Measurements from ENCODE around the gene MTMR3.

The MTMR3 gene

GRCh38 chr22:29904020-29904419, 21.0 kb downstream of the MTMR3 start:
- H3K4me1 Mint-ChIP-seq = peaks cover 54% of the 10 kb centered on the region
- no peak overlapping the region for H3K4me3 Mint-ChIP-seq
- H3K9me3 Mint-ChIP-seq = no peaks in the 10 kb centered on the region
- no peak overlapping the region for H3K27ac Mint-ChIP-seq (ENCODE audit: low read depth)
- no peaks in the 10 kb centered on the region for H3K27me3 Mint-ChIP-seq
- no peak for ATAC-seq (replicated peaks; ENCODE audit: extremely low read depth, poor library complexity, severe bottlenecking)
- peaks cover 1% of the 10 kb centered on the region for H3K36me3 Mint-ChIP-seq (ENCODE audit: insufficient read depth)
- no peak for DNase-seq (ENCODE audit: low spot score in 2 of 2)

- DNase-seq (ENCODE audit: low spot score in 2 of 2) = no peak
- Mint-ChIP-seq H3K4me3 (no peak overlapping the region), H3K9me3 (no peaks in the 10 kb centered on the region), H3K27ac (ENCODE audit: low read depth) (no peak overlapping the region), H3K36me3 (ENCODE audit: insufficient read depth) (peaks cover 1% of the 10 kb centered on the region), H3K4me1 (peaks cover 56% of the 10 kb centered on the region), H3K27me3 (no peaks in the 10 kb centered on the region)
- ATAC-seq (replicated peaks; ENCODE audit: extremely low read depth, poor library complexity, severe bottlenecking) = no peak
Measured at GRCh38 chr22:29907753-29908515, 25.0 kb downstream of the MTMR3 start.

DNA sequence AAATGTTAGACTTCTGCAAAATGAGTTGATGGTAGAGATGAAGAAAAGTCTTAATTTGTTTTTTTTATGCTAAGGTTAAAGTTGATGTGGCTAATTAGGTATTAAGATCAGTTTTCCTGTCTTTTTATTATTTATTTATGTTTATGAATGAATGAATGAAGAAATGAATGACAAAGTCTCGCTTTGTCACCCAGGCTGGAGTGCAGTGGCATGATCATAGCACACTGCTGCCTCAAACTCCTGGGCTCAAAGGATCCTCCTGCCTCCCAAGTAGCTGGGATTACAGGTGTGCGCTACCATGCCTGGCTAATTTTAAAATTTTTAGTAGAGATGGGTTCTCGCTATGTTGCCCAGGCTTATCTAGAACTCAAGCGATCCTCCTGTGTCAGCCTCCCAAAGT, 29.2 kb downstream of the MTMR3 start:
- no peaks in the 10 kb centered on the region for H3K9me3 Mint-ChIP-seq

DNA sequence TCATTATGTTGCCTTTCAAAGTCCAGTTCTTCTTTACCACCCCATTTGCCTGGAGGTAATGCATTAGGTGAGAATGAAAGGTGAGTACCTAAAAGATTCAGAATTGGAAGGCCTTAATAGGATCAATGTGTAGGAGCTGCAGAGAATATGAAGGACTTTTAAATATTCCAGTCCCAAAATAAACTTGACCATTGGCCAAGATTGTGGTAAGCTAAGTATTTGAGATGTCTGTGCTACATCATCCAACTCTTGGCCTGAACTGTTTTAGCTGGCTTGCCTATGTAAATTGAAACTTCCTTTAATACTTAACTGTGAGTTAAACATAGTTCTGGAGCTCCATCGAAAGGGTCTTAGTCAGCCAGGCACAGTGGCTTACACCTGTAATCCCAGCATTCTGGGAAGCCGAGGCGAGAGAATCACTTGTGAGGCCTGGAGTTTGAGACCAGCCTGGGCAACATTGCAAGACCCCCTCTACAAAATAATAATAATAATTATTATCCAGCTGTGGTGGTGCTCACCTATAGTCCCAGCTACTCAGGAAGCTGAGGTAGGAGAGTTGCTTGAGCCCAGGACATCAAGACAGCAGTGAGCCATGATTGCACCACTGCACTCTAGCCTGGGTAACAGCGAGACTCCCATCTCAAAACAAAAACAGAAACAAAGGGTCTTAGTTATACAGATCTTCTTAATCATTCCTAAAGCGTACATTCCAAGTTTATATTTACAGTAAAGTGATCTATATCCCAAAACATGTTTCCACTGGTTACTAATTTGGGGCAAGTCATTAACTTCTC, 29.8 kb downstream of the MTMR3 start:
- DNase-seq (ENCODE audit: low spot score in 2 of 2) (no peak), ATAC-seq (replicated peaks; ENCODE audit: extremely low read depth, poor library complexity, severe bottlenecking) (no peak)
- peaks cover 1% of the 10 kb centered on the region for H3K36me3 Mint-ChIP-seq (ENCODE audit: insufficient read depth)
- no peaks in the 10 kb centered on the region for H3K9me3 Mint-ChIP-seq
- H3K4me3 Mint-ChIP-seq = no peak overlapping the region
- no peaks in the 10 kb centered on the region for H3K27me3 Mint-ChIP-seq
- H3K4me1 Mint-ChIP-seq = peaks cover 68% of the 10 kb centered on the region
- H3K27ac Mint-ChIP-seq (ENCODE audit: low read depth) = no peak overlapping the region

More for the DNA sequence above, 29.2 kb downstream of the MTMR3 start:
- ATAC-seq (replicated peaks; ENCODE audit: extremely low read depth, poor library complexity, severe bottlenecking) (no peak), DNase-seq (ENCODE audit: low spot score in 2 of 2) (no peak)
- Mint-ChIP-seq H3K27ac (ENCODE audit: low read depth) (no peak overlapping the region), H3K4me3 (no peak overlapping the region), H3K27me3 (no peaks in the 10 kb centered on the region), H3K4me1 (peaks cover 70% of the 10 kb centered on the region), H3K36me3 (ENCODE audit: insufficient read depth) (peaks cover 1% of the 10 kb centered on the region)

- no peak for ATAC-seq (replicated peaks; ENCODE audit: extremely low read depth, poor library complexity, severe bottlenecking)
- Mint-ChIP-seq H3K9me3 (no peaks in the 10 kb centered on the region), H3K27me3 (no peaks in the 10 kb centered on the region), H3K4me1 (peaks cover 75% of the 10 kb centered on the region), H3K36me3 (ENCODE audit: insufficient read depth) (no peaks in the 10 kb centered on the region), H3K27ac (ENCODE audit: low read depth) (peak overlapping the region; percentile 22), H3K4me3 (no peak overlapping the region)
- DNase-seq (ENCODE audit: low spot score in 2 of 2) = no peak
Measured at GRCh38 chr22:29914165-29914564, 31.2 kb downstream of the MTMR3 start.

GRCh38 chr22:29914991-29915533, 32.1 kb downstream of the MTMR3 start:
- Mint-ChIP-seq H3K27ac (ENCODE audit: low read depth) (no peak overlapping the region), H3K27me3 (no peaks in the 10 kb centered on the region), H3K9me3 (no peaks in the 10 kb centered on the region), H3K36me3 (ENCODE audit: insufficient read depth) (no peaks in the 10 kb centered on the region), H3K4me1 (peaks cover 75% of the 10 kb centered on the region), H3K4me3 (no peak overlapping the region)
- DNase-seq (ENCODE audit: low spot score in 2 of 2) = no peak
- no peak for ATAC-seq (replicated peaks; ENCODE audit: extremely low read depth, poor library complexity, severe bottlenecking)

GRCh38 chr22:29916007-29916544, 33.1 kb downstream of the MTMR3 start:
- H3K27ac Mint-ChIP-seq (ENCODE audit: low read depth) = peak overlapping the region; percentile 41
- ATAC-seq (replicated peaks; ENCODE audit: extremely low read depth, poor library complexity, severe bottlenecking) = no peak
- peaks cover 70% of the 10 kb centered on the region for H3K4me1 Mint-ChIP-seq

GRCh38 chr22:29917052-29917902, 34.3 kb downstream of the MTMR3 start:
- Mint-ChIP-seq H3K4me3 (no peak overlapping the region), H3K27me3 (no peaks in the 10 kb centered on the region), H3K4me1 (peaks cover 73% of the 10 kb centered on the region), H3K9me3 (no peaks in the 10 kb centered on the region), H3K27ac (ENCODE audit: low read depth) (peak overlapping the region; percentile 44), H3K36me3 (ENCODE audit: insufficient read depth) (no peaks in the 10 kb centered on the region)
- ATAC-seq (replicated peaks; ENCODE audit: extremely low read depth, poor library complexity, severe bottlenecking) (no peak), DNase-seq (ENCODE audit: low spot score in 2 of 2) (no peak)

More at GRCh38 chr22:29916007-29916544, 33.1 kb downstream of the MTMR3 start:
- no peak for DNase-seq (ENCODE audit: low spot score in 2 of 2)
- Mint-ChIP-seq H3K9me3 (no peaks in the 10 kb centered on the region), H3K36me3 (ENCODE audit: insufficient read depth) (no peaks in the 10 kb centered on the region), H3K4me3 (no peak overlapping the region), H3K27me3 (no peaks in the 10 kb centered on the region)

DNA sequence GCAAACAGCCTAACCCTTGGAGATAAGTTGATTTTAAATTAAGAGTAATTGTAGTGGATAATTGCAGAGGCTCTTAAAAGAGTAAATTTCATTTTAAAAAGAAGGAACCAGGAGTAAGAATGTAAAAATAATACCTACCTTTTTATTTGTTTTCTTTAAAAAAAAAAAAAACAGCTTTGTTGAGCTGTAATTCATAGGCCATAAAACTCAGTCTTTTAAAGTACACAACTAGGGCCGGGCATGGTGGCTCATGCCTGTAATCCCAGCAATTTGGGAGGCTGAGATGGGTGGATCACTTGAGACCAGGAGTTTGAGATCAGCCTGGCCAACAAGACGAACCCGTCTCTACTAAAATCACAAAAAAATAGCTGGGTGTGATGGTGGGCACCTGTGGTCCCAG, 42.4 kb downstream of the MTMR3 start:
- ATAC-seq (replicated peaks; ENCODE audit: extremely low read depth, poor library complexity, severe bottlenecking) (no peak), DNase-seq (ENCODE audit: low spot score in 2 of 2) (no peak)
- Mint-ChIP-seq H3K36me3 (ENCODE audit: insufficient read depth) (peaks cover 3% of the 10 kb centered on the region), H3K27ac (ENCODE audit: low read depth) (no peak overlapping the region), H3K9me3 (no peaks in the 10 kb centered on the region), H3K27me3 (no peaks in the 10 kb centered on the region), H3K4me3 (peak overlapping the region; percentile 13), H3K4me1 (peaks cover 58% of the 10 kb centered on the region)

- no peaks in the 10 kb centered on the region for H3K9me3 Mint-ChIP-seq
- ATAC-seq (replicated peaks; ENCODE audit: extremely low read depth, poor library complexity, severe bottlenecking) (no peak), DNase-seq (ENCODE audit: low spot score in 2 of 2) (no peak)
- peaks cover 55% of the 10 kb centered on the region for H3K4me1 Mint-ChIP-seq
- H3K36me3 Mint-ChIP-seq (ENCODE audit: insufficient read depth) = peaks cover 4% of the 10 kb centered on the region
- H3K27ac Mint-ChIP-seq (ENCODE audit: low read depth) = no peak overlapping the region
- H3K4me3 Mint-ChIP-seq = no peak overlapping the region
- H3K27me3 Mint-ChIP-seq = no peaks in the 10 kb centered on the region
Measured at GRCh38 chr22:29926057-29926456, 43.1 kb downstream of the MTMR3 start.

DNA sequence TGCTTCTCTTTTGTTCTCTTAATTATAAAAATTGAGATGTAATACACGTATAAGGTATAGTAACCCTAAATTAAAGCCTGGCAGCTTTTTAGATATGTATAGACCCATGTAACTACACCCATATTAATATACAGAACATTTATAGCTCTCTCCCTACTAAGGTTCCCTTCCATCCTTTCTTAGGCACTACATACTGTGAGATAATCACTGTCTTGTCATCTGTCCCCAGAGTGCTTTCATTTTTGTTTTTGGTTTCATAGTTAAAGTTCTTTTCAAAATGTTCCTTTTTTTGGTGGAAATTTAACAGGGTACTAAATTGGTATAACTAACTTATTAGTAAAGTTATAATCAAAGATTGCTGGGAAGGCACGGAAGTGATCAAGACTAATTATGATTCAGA, 49.2 kb downstream of the MTMR3 start:
- Mint-ChIP-seq H3K4me3 (no peak overlapping the region), H3K27me3 (no peaks in the 10 kb centered on the region), H3K9me3 (no peaks in the 10 kb centered on the region), H3K27ac (ENCODE audit: low read depth) (no peak overlapping the region), H3K36me3 (ENCODE audit: insufficient read depth) (peaks cover 1% of the 10 kb centered on the region), H3K4me1 (peaks cover 47% of the 10 kb centered on the region)
- DNase-seq (ENCODE audit: low spot score in 2 of 2) (no peak), ATAC-seq (replicated peaks; ENCODE audit: extremely low read depth, poor library complexity, severe bottlenecking) (no peak)

DNA sequence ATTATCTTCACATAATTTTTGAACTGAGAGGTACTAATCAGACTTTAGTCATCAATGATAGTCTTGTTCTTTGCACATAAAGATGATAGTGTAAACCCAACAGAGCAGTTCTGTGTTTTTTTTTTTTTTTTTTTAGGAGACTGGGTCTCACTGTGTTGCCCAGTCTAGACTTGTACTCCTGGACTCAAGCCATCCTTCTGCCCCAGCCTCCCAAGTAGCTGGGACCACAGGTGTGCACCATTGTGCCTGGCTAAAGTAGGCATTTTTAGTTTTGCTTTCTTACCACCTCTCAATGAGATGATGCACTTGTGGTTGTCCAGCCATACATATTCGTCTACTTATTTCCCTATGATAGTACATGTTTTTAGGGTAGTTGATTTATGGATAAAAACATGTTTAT, 50.6 kb downstream of the MTMR3 start:
- H3K4me1 Mint-ChIP-seq = peaks cover 49% of the 10 kb centered on the region
- no peaks in the 10 kb centered on the region for H3K27me3 Mint-ChIP-seq
- H3K4me3 Mint-ChIP-seq = no peak overlapping the region
- H3K27ac Mint-ChIP-seq (ENCODE audit: low read depth) = no peak overlapping the region
- no peak for DNase-seq (ENCODE audit: low spot score in 2 of 2)
- no peaks in the 10 kb centered on the region for H3K9me3 Mint-ChIP-seq
- ATAC-seq (replicated peaks; ENCODE audit: extremely low read depth, poor library complexity, severe bottlenecking) = no peak
- peaks cover 1% of the 10 kb centered on the region for H3K36me3 Mint-ChIP-seq (ENCODE audit: insufficient read depth)

Measured in central memory CD8-positive, alpha-beta T cell (primary cell).